K562 (cell line): ENCODE data around the gene REG4. TPM values are rescaled to one million over a fixed set of nuclear protein-coding genes. Genes with fewer than 3 reads are reported as not detected.

Experiments used
- ATAC-seq: fragments of 200-7000 bp; cut with Tn5 transposase; 3 replicates; pipeline ENCODE4 v1.9.1; 2020; ENCODE audit warnings: moderate library complexity
- BruUV-seq: library from RNA; stranded (reverse); fragments of 400-500 nt; replicated peaks from 2 replicates; lab custom pipeline; 2021; lab: Mats Ljungman, UMichigan
- CTCF ChIA-PET: fragments of 300-600 bp; formaldehyde crosslinking; extraction: SDS; loops from one replicate; lab custom pipeline; 2021; ENCODE audit warnings: low intra/inter-chr PET ratio; lab: Yijun Ruan, JAX
- POLR2A ChIA-PET: fragments of 300-600, 350-650 bp; sonication (Branson Sonifier 250); formaldehyde crosslinking; extraction: SDS; loops from one replicate; lab custom pipeline; 2021; ENCODE audit warnings: antibody characterized with exemption, inconsistent platforms; lab: Yijun Ruan, JAX
- DNase-seq, 4 experiments: peaks; one replicate each; pipeline versions ENCODE4 v3.0.0 to v3.0.0-alpha.2; 2011 to 2018; ENCODE audit warnings: low spot score in 3 of 4, mixed read lengths in 3 of 4; ENCODE audit errors: extremely low read depth in 1 of 4
- FAIRE-seq: peaks from 2 replicates; lab custom pipeline; 2011; peaks lifted over from hg19 to GRCh38; lab: Jason Lieb, UNC
- H2AFZ ChIP-seq: 2 replicates; pipeline ENCODE4 v1.6.0; 2011; ENCODE audit warnings: low read depth, low read length, control low read depth, inconsistent platforms
- H3K27ac ChIP-seq: fragments of 200-600 bp; 3 replicates; pipeline ENCODE4 v1.8.0; 2011; ENCODE audit warnings: low read depth, mild to moderate bottlenecking, control low read depth, inconsistent platforms, low read length, moderate library complexity, mixed read lengths; ENCODE audit errors: extremely low read depth
- H3K27me3 ChIP-seq, 2 experiments: fragments of 300-600 bp in 1 of 2; 2 replicates in 1 of 2; 3 replicates in 1 of 2; pipeline versions ENCODE4 v1.6.0 to v1.8.0; 2011; ENCODE audit warnings: inconsistent platforms in 2 of 2, low read length in 2 of 2, mild to moderate bottlenecking in 1 of 2, mixed read lengths in 1 of 2, moderate library complexity in 1 of 2; ENCODE audit not compliant: control insufficient read depth in 2 of 2, insufficient read depth in 2 of 2
- H3K36me3 ChIP-seq: fragments of 300-600 bp; 3 replicates; pipeline ENCODE4 v1.8.0; 2011; ENCODE audit warnings: mild to moderate bottlenecking, low read length, inconsistent platforms; ENCODE audit not compliant: control insufficient read depth, insufficient read depth
- H3K4me1 ChIP-seq, 2 experiments: fragments of 200-600 bp in 1 of 2; replicated peaks in 1 of 2; 2 replicates in 1 of 2; 3 replicates in 1 of 2; pipeline versions ENCODE4 v1.5.1 to v1.8.0; 2011; ENCODE audit warnings: inconsistent platforms in 2 of 2, low read length in 2 of 2, mild to moderate bottlenecking in 1 of 2, mixed read lengths in 1 of 2, moderate library complexity in 1 of 2; ENCODE audit not compliant: control insufficient read depth in 2 of 2, insufficient read depth in 2 of 2
- H3K4me2 ChIP-seq: 2 replicates; pipeline ENCODE4 v1.6.1; 2011; ENCODE audit warnings: low read length, control low read depth, inconsistent platforms, mixed read lengths; ENCODE audit not compliant: insufficient read depth
- H3K4me3 ChIP-seq: fragments of 200-600 bp; sonication (generic), shearing (Covaris generic); 2 replicates; pipeline ENCODE4 v1.5.1; 2016; ENCODE audit warnings: control low read depth, inconsistent platforms
- H3K79me2 ChIP-seq: fragments of 200-600 bp; 3 replicates; pipeline ENCODE4 v1.8.0; 2011; ENCODE audit warnings: low read length, inconsistent platforms; ENCODE audit not compliant: control insufficient read depth, insufficient read depth
- H3K9ac ChIP-seq, 2 experiments: 2 replicates each; pipeline versions ENCODE4 v1.6.0 to v1.6.1; 2011; ENCODE audit warnings: low read depth in 2 of 2, low read length in 2 of 2, control low read depth in 1 of 2, inconsistent platforms in 1 of 2, mild to moderate bottlenecking in 1 of 2, mixed read lengths in 1 of 2; ENCODE audit not compliant: insufficient read depth in 1 of 2
- H3K9me1 ChIP-seq: one replicate; pipeline ENCODE4 v1.6.0; 2011; ENCODE audit warnings: inconsistent platforms, mild to moderate bottlenecking, low read length, moderate library complexity; ENCODE audit not compliant: control insufficient read depth, insufficient read depth
- H3K9me3 ChIP-seq: replicated peaks from 2 replicates; pipeline ENCODE4 v1.5.1; 2011; ENCODE audit warnings: low read depth, low read length, inconsistent platforms; ENCODE audit not compliant: control insufficient read depth, insufficient read depth
- H4K20me1 ChIP-seq: replicated peaks from 2 replicates; pipeline ENCODE4 v1.6.1; 2011; ENCODE audit warnings: low read length, inconsistent platforms, mixed read lengths; ENCODE audit not compliant: control insufficient read depth, insufficient read depth
- BHLHE40 ChIP-seq: IDR thresholded peaks from 2 replicates; pipeline ENCODE4 v1.6.1; 2011; ENCODE audit warnings: low read length, improper control_type of control experiment
- CBX2 ChIP-seq: fragments of 200-600 bp; sonication (generic); IDR thresholded peaks from one replicate; pipeline ENCODE4 v1.6.1; 2012; ENCODE audit warnings: mild to moderate bottlenecking, low read length, inconsistent platforms; ENCODE audit not compliant: insufficient read depth, poor library complexity, severe bottlenecking
- CCAR2 ChIP-seq: fragments of 200-400 bp; formaldehyde crosslinking; IDR thresholded peaks from 2 replicates; pipeline ENCODE4 v1.6.1; 2017; ENCODE audit warnings: mild to moderate bottlenecking, low read depth, low read length
- HCFC1 ChIP-seq: IDR thresholded peaks from 2 replicates; pipeline ENCODE4 v1.6.1; 2012; ENCODE audit warnings: low read depth, low read length, improper control_type of control experiment
- MIER1 ChIP-seq: fragments of 450-650 bp; IDR thresholded peaks from 2 replicates; pipeline ENCODE4 v1.6.1; 2016; ENCODE audit warnings: antibody characterized with exemption, mild to moderate bottlenecking, low read depth
- NCOA4 ChIP-seq: fragments of 450-650 bp; IDR thresholded peaks from 2 replicates; pipeline ENCODE4 v1.6.1; 2018; ENCODE audit warnings: mild to moderate bottlenecking; ENCODE audit not compliant: partially characterized antibody
- NEUROD1 ChIP-seq: fragments of 150-350 bp; IDR thresholded peaks from 2 replicates; pipeline ENCODE4 v1.6.1; 2014; ENCODE audit warnings: borderline replicate concordance, low read length, low read depth; ENCODE audit not compliant: partially characterized antibody
- NFE2 ChIP-seq: IDR thresholded peaks from 2 replicates; pipeline ENCODE4 v1.6.1; 2014; ENCODE audit warnings: antibody characterized with exemption, low read depth
- RBFOX2 ChIP-seq: fragments of 200-400 bp; formaldehyde crosslinking; IDR thresholded peaks from 2 replicates; pipeline ENCODE4 v1.6.1; 2017; ENCODE audit warnings: low read depth, mild to moderate bottlenecking, low read length, moderate library complexity
- SAFB ChIP-seq: fragments of 200-400 bp; formaldehyde crosslinking; IDR thresholded peaks from 2 replicates; pipeline ENCODE4 v1.6.1; 2017; ENCODE audit warnings: low read depth, low read length, borderline replicate concordance
- SMAD1 ChIP-seq: fragments of 150-350 bp; IDR thresholded peaks from 2 replicates; pipeline ENCODE4 v1.6.1; 2014; ENCODE audit warnings: low read length, low read depth; ENCODE audit not compliant: partially characterized antibody
- TEAD4 ChIP-seq, 2 experiments: sonication (generic) in 1 of 2; formaldehyde crosslinking in 1 of 2; IDR thresholded peaks; 2 replicates each; pipeline versions ENCODE4 v1.6.1 to v1.8.0; 2012 to 2022; ENCODE audit warnings: borderline replicate concordance in 1 of 2, inconsistent platforms in 1 of 2, low read length in 1 of 2, mild to moderate bottlenecking in 1 of 2, missing genetic modification reagents in 1 of 2
- WGBS: fragments of 100-300 bp; shearing (Covaris generic); methylation state at CpG from one replicate; pipeline ENCODE4 v1.1.6; 2016; ENCODE audit warnings: low coverage, mixed read lengths; ENCODE audit not compliant: insufficient coverage; ENCODE audit errors: missing lambda C conversion rate; 5-methylcytosine and 5-hydroxymethylcytosine counted together
- in situ Hi-C: fragments of 300-500 bp; cut with MboI; formaldehyde crosslinking; loops from 4 replicates; pipeline ENCODE4 v1.15.0; 2018; ENCODE audit warnings: inconsistent platforms, mixed read lengths
- intact Hi-C: fragments of 100-400 bp; cut with micrococcal nuclease; formaldehyde crosslinking; loops from 2 replicates; pipeline ENCODE4 v1.14.2; 2022
- polyA plus RNA-seq, 8 experiments: library from polyadenylated mRNA; depleted of rRNA in 4 of 8; stranded (reverse) in 5 of 8; unstranded in 3 of 8; fragments of >200 nt; fragmentation: Nextera tagmentation in 2 of 8; fragmentation: Illumina TruSeq in 1 of 8; extraction: Ambion mirVana in 2 of 8; extraction: Trizol in 1 of 8; gene quantifications; 2 replicates each; pipeline versions ENCODE4 v1.2.1 to v1.2.3, GENCODE V29; 2011 to 2014; ENCODE audit warnings: inconsistent platforms in 1 of 8, missing spikeins in 1 of 8
- total RNA-seq, 7 experiments: library from RNA; depleted of rRNA in 6 of 7; stranded (reverse); fragments of >200 nt in 6 of 7; fragmentation: Illumina TruSeq in 2 of 7; extraction: Trizol in 2 of 7; gene quantifications; 2 replicates each; pipeline versions ENCODE4 v1.2.1 to v1.2.3, GENCODE V29; 2011 to 2021; ENCODE audit warnings: low replicate concordance in 1 of 7
- TF ChIP-seq, protein P1 (sequence below): fragments of 200-800 bp; sonication (Bioruptor generic); IDR thresholded peaks from 2 replicates; pipeline ENCODE4 v1.6.1; 2017; ENCODE audit warnings: missing genetic modification characterization, missing compliant biosample characterization

REG4 gene
- total and polyA plus RNA-seq, 9 of the 15 experiments (the other 6 are each of a cell fraction or from before 2014, with no cell fraction given), result not detected

DNA sequence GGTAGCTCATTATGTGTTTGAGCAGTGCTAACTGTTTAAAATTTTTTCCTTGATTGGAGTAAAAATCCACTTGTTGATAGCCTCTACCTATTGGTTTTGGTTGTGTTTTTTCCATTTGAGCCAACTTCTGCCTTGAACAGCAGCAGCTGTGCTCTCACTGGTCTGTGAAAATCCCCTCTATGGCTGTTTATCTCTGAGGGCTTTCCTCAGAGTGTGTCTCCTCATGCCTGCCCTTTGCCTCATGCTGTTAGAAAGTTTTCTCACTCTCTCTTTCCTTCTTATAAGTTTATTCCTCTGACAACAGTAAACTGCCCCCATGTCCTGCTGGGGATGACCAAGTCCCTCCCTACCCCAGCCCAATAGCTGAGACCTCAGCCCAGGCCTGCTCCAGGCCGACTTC lies 14.1 kb downstream of the REG4 start:
- H4K20me1 ChIP-seq, result no peaks in the 10 kb centered on the region
- no peaks in the 10 kb centered on the region for H3K9me1 ChIP-seq
- no peaks in the 10 kb centered on the region for H3K36me3 ChIP-seq
- intact Hi-C loops (loop anchor here (5.0 kb wide), 1 partner anchor 50 kb away; no protein-coding TSS in a partner anchor), in situ Hi-C loops (no loop called here)
- H3K9ac ChIP-seq, result no peak overlapping the region
- ChIA-PET POLR2A (interaction anchor here (1.0 kb wide), 1 partner anchor 139 kb away, joined by 4 read pairs; no protein-coding TSS in a partner anchor), CTCF (no interaction called here)
- ATAC-seq (no peak), FAIRE-seq (no peak), DNase-seq (no peak)
- WGBS, result 0% methylated on average over 1 of the region's 1 CpG
- no peak for TF ChIP-seq TEAD4 (IDR thresholded peaks at IDR 0.05; ENCODE audit: low read length)
- TF ChIP-seq TEAD4 (CRISPR knock-in tag; IDR thresholded peaks at IDR 0.05; ENCODE audit: borderline replicate concordance), result no peak
- TF ChIP-seq SMAD1, result no peak
- TF ChIP-seq, protein P1, sequence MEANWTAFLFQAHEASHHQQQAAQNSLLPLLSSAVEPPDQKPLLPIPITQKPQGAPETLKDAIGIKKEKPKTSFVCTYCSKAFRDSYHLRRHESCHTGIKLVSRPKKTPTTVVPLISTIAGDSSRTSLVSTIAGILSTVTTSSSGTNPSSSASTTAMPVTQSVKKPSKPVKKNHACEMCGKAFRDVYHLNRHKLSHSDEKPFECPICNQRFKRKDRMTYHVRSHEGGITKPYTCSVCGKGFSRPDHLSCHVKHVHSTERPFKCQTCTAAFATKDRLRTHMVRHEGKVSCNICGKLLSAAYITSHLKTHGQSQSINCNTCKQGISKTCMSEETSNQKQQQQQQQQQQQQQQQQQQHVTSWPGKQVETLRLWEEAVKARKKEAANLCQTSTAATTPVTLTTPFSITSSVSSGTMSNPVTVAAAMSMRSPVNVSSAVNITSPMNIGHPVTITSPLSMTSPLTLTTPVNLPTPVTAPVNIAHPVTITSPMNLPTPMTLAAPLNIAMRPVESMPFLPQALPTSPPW (CRISPR knock-in tag), result no peak
- no peak for TF ChIP-seq CBX2
- no peak for TF ChIP-seq NFE2
- no peak for TF ChIP-seq NEUROD1
- no peak for TF ChIP-seq HCFC1
- no peak for TF ChIP-seq RBFOX2
- TF ChIP-seq CCAR2, result no peak
- TF ChIP-seq MIER1, result no peak
- no peak for TF ChIP-seq NCOA4
- no peak for TF ChIP-seq BHLHE40
- no peak for TF ChIP-seq SAFB
- H3K4me3 ChIP-seq, result no peak overlapping the region
- BruUV-seq, result no TSS peak
- no peaks in the 10 kb centered on the region for H3K79me2 ChIP-seq
- peaks cover 53 to 56% of the 10 kb centered on the region in 2 experiments for H3K27me3 ChIP-seq
- H3K4me1 ChIP-seq, result no peaks in the 10 kb centered on the region
- no peak overlapping the region for H3K4me2 ChIP-seq
- H3K9me3 ChIP-seq, result no peaks in the 10 kb centered on the region
- no peak overlapping the region for H3K27ac ChIP-seq
- H2AFZ ChIP-seq, result no peak overlapping the region
